Upper lobe of left lung (tissue), 6 donors: ENCODE data around the gene ABCC4. TPM values are rescaled to one million over a fixed set of nuclear protein-coding genes. Genes with fewer than 3 reads are reported as not detected.

ENCODE experiments used
- ATAC-seq, 2 donors: fragments of 200-7000 bp; cut with Tn5 transposase; one replicate each; pipeline ENCODE4 v1.9.1; 2022; ENCODE audit warnings: mild to moderate bottlenecking in 2 of 2, moderate library complexity in 2 of 2; ENCODE audit not compliant: low FRiP score in 2 of 2
- DNase-seq, 2 donors: peaks; one replicate each; pipeline ENCODE4 v3.0.0-alpha.2; 2019 to 2020
- H3K27ac ChIP-seq, 4 donors: fragments of 200-600 bp; sonication (generic); one replicate each; pipeline ENCODE4 v1.5.1; 2016 to 2019
- H3K27me3 ChIP-seq, 4 donors: fragments of 200-600 bp; sonication (generic); one replicate each; pipeline ENCODE4 v1.5.1; 2017 to 2019
- H3K36me3 ChIP-seq, 4 donors: fragments of 200-600 bp; sonication (generic); one replicate each; pipeline ENCODE4 v1.5.1; 2016 to 2019
- H3K4me1 ChIP-seq, 4 donors: fragments of 200-600 bp; sonication (generic); one replicate each; pipeline ENCODE4 v1.5.1; 2018 to 2019
- H3K4me3 ChIP-seq, 4 donors: fragments of 200-600 bp; sonication (generic); one replicate each; pipeline ENCODE4 v1.5.1; 2017 to 2019; ENCODE audit warnings: mild to moderate bottlenecking in 2 of 4, moderate library complexity in 1 of 4
- H3K9me3 ChIP-seq, 4 donors: fragments of 200-600 bp; sonication (generic); one replicate each; pipeline ENCODE4 v1.5.1; 2018 to 2019
- EP300 ChIP-seq, 4 donors: sonication (generic); formaldehyde crosslinking; IDR thresholded peaks; one replicate each; pipeline ENCODE4 v1.5.1; 2017; ENCODE audit warnings: antibody characterized with exemption in 4 of 4, control low read depth in 2 of 4
- POLR2A ChIP-seq, 4 donors: fragments of 450-650 bp; IDR thresholded peaks; one replicate each; pipeline ENCODE4 v1.5.1; 2016 to 2017; ENCODE audit warnings: antibody characterized with exemption in 4 of 4, mild to moderate bottlenecking in 2 of 4
- POLR2AphosphoS5 ChIP-seq, 2 donors: sonication (generic); formaldehyde crosslinking; IDR thresholded peaks; one replicate each; pipeline ENCODE4 v1.5.1; 2017; ENCODE audit warnings: antibody characterized with exemption in 2 of 2
- WGBS, 2 donors: methylation state at CpG; one replicate each; pipeline ENCODE4 v1.1.5; 2017 to 2018; 5-methylcytosine and 5-hydroxymethylcytosine counted together
- total RNA-seq, 6 donors: library from RNA; depleted of rRNA in 4 of 6; stranded (reverse); fragments of >200 nt in 4 of 6; gene quantifications; one replicate each; pipeline versions ENCODE4 v1.1.0 to v1.2.1, GENCODE V29; 2016 to 2021
- TF ChIP-seq, protein P1 (sequence below), 6 experiments: fragments of 450-650 bp in 4 of 6; fragments of 200-600 bp in 2 of 6; sonication (generic) in 2 of 6; IDR thresholded peaks; one replicate each; pipeline ENCODE4 v1.5.1; 2016 to 2019; ENCODE audit warnings: antibody characterized with exemption in 6 of 6
- donor health status: DM: no; HTN: no; CAD: no; lungs with moderate emphysema.
- donor health status: DM: no; HTN: yes; CAD: no; lungs with severe emphysema.

The ABCC4 gene
- total RNA-seq, 6 donors from 2014 or later, result 17.0 to 78.6 (median 31.9) TPM

DNA sequence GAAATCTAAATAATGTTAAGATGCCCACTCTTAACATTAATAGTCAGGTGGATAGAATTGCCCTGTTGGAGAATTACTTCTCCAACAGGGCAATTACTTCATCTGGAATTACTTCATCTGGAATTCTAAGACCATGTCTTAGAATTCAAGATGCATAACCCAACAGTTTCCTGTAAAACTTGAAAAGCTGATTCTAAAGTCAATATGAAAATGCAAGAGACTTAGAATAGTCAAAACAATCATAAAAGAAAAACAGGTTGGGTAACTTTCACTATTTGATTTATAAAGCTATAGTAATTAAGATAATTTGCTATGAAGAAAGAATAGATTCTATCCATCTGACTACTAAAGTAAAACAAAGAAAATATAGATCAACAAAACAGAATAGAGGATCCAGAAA is 75.2 kb downstream of the ABCC4 start:
- H3K4me1 ChIP-seq, result peaks cover 0 to 20% (median 6%) of the 10 kb centered on the region in 4 donors
- no peak for ATAC-seq
- H3K9me3 ChIP-seq, result no peaks in the 10 kb centered on the region
- H3K27ac ChIP-seq, result peak overlapping the region in 1 of 4 donors; percentile 2
- H3K4me3 ChIP-seq, result no peak overlapping the region
- no peaks in the 10 kb centered on the region for H3K36me3 ChIP-seq
- DNase-seq, result no peak
- TF ChIP-seq EP300 (IDR thresholded peaks at IDR 0.05) (no peak), POLR2A (IDR thresholded peaks at IDR 0.05) (no peak), POLR2AphosphoS5 (IDR thresholded peaks at IDR 0.05) (no peak)
- TF ChIP-seq, protein P1, sequence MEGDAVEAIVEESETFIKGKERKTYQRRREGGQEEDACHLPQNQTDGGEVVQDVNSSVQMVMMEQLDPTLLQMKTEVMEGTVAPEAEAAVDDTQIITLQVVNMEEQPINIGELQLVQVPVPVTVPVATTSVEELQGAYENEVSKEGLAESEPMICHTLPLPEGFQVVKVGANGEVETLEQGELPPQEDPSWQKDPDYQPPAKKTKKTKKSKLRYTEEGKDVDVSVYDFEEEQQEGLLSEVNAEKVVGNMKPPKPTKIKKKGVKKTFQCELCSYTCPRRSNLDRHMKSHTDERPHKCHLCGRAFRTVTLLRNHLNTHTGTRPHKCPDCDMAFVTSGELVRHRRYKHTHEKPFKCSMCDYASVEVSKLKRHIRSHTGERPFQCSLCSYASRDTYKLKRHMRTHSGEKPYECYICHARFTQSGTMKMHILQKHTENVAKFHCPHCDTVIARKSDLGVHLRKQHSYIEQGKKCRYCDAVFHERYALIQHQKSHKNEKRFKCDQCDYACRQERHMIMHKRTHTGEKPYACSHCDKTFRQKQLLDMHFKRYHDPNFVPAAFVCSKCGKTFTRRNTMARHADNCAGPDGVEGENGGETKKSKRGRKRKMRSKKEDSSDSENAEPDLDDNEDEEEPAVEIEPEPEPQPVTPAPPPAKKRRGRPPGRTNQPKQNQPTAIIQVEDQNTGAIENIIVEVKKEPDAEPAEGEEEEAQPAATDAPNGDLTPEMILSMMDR (IDR thresholded peaks at IDR 0.05), result no peak
- H3K27me3 ChIP-seq, result no peaks in the 10 kb centered on the region

DNA sequence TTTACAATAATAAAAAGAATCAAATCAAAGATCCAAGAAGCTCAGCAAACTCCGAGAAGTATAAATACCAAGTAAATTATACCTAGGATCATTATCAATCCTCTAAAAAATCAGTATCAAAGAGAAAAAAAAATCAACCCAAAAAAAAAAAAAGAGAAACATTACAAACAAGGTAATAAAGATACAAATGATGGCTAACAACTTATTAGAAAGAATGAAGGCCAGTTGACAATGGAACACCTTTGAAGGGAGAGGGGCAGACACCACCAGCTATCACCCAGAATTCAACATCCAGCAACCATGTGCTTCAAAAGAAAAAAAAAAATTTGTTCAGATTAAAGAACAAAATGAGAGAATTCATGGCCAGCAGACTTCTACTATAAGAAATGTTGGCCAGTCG is 77.2 kb downstream of the ABCC4 start:
- TF ChIP-seq POLR2A (IDR thresholded peaks at IDR 0.05), result no peak
- TF ChIP-seq EP300 (IDR thresholded peaks at IDR 0.05), result no peak
- TF ChIP-seq, protein P1 (IDR thresholded peaks at IDR 0.05), result no peak
- TF ChIP-seq POLR2AphosphoS5 (IDR thresholded peaks at IDR 0.05), result no peak
- DNase-seq (no peak), ATAC-seq (no peak)
- Histone ChIP-seq H3K4me3 (no peak overlapping the region), H3K4me1 (peaks cover 0 to 20% (median 6%) of the 10 kb centered on the region in 4 donors), H3K36me3 (no peaks in the 10 kb centered on the region), H3K27me3 (no peaks in the 10 kb centered on the region), H3K27ac (no peak overlapping the region), H3K9me3 (no peaks in the 10 kb centered on the region)
- WGBS, 2 donors, result 97 to 99% methylated on average over 2 of the region's 2 CpGs

DNA sequence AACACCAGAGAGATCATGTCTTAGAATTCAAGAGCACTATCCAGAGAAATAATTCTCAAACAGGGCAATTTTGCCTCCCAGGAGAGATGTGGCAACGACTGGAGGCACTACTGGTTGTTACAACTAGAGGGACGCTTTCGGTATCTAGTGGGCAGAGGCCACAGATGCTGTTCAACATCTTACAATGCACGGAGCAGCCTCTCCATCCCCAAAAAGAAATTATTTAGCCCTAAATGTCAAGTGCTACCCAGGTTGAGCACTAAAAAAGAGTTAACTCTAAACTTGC is 78.6 kb downstream of the ABCC4 start:
- no peaks in the 10 kb centered on the region for H3K27me3 ChIP-seq
- H3K4me1 ChIP-seq, result peaks cover 0 to 20% (median 6%) of the 10 kb centered on the region in 4 donors
- no peaks in the 10 kb centered on the region for H3K36me3 ChIP-seq
- no peak for TF ChIP-seq EP300 (IDR thresholded peaks at IDR 0.05)
- no peak for TF ChIP-seq POLR2AphosphoS5 (IDR thresholded peaks at IDR 0.05)
- TF ChIP-seq, protein P1 (IDR thresholded peaks at IDR 0.05), result no peak
- no peak for TF ChIP-seq POLR2A (IDR thresholded peaks at IDR 0.05)
- 89 to 92% methylated on average over 4 of the region's 4 CpGs for WGBS, 2 donors
- no peak for ATAC-seq
- no peaks in the 10 kb centered on the region for H3K9me3 ChIP-seq
- no peak overlapping the region for H3K27ac ChIP-seq
- no peak for DNase-seq
- H3K4me3 ChIP-seq, result no peak overlapping the region

DNA sequence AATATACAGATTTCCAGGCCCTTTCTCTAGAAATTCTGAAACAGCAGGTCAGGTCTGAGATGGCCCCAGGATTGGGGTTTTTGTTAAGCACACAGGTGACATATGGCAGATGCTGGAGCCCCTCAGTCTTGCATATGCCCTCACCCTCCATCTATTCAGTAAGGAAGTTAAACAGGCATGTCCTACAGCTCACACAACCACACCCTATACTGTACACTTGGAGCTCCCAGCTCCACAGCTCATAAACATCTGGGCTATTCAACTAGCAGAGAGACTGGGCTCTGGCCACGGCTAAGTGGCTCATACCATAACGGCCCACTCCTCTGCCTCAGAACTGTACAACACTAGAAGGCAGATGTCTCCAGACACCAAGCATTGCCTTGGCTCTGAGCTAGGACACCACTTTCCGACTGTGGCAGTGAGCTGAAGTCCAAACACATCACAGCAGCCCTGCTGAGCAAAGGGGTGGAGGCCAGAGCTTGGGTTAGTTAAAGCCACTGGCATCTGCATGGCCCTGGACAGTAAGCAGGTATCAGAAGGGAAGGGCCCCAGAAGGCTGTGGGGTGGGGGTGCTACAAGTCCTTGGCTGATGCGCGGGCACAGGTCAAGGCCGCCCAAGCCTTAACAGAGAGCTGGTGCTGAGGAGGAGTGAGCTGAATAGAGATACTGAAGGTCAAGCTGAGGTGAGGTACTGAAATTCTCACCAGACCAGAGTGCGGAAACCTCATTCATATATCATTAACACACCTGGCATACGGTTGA is 79.1 kb downstream of the ABCC4 start:
- WGBS, 2 donors, result 75 to 89% methylated on average over 7 to 8 of the region's 8 CpGs
- no peak overlapping the region for H3K27ac ChIP-seq
- no peaks in the 10 kb centered on the region for H3K9me3 ChIP-seq
- H3K4me1 ChIP-seq, result peaks cover 0 to 18% (median 4%) of the 10 kb centered on the region in 4 donors
- DNase-seq (peak in 1 of 2 donors; percentile 10), ATAC-seq (no peak)
- H3K36me3 ChIP-seq, result no peaks in the 10 kb centered on the region
- no peak overlapping the region for H3K4me3 ChIP-seq
- no peak for TF ChIP-seq EP300 (IDR thresholded peaks at IDR 0.05)
- TF ChIP-seq, protein P1 (IDR thresholded peaks at IDR 0.05), result no peak
- H3K27me3 ChIP-seq, result no peaks in the 10 kb centered on the region

DNA sequence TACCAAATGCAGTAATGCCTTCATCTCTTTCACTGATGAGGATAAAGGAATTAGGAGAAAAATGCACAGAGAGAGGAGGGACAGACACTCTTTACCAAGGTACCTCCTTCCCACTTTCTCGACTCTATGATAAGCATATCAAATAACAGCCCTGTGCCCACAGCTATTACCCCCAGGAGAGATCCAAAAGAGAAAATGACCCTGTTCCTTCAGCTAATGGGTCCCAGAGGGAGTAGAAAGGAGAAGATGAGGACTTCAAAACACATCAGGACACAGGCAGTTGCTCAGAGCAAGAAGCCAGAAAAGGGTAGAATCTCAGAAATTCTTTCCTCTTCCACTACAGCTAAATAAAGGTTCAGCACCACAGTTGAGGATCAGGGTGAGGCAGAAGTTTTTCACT is 80.6 kb downstream of the ABCC4 start:
- no peak for ATAC-seq
- TF ChIP-seq EP300 (IDR thresholded peaks at IDR 0.05), result no peak
- no peak for TF ChIP-seq POLR2A (IDR thresholded peaks at IDR 0.05)
- no peak for TF ChIP-seq POLR2AphosphoS5 (IDR thresholded peaks at IDR 0.05)
- TF ChIP-seq, protein P1 (IDR thresholded peaks at IDR 0.05), result no peak
- no peak overlapping the region for H3K27ac ChIP-seq
- H3K27me3 ChIP-seq, result no peaks in the 10 kb centered on the region
- no peaks in the 10 kb centered on the region for H3K9me3 ChIP-seq
- H3K4me1 ChIP-seq, result peaks cover 0 to 2% (median 0%) of the 10 kb centered on the region in 4 donors
- no peak for DNase-seq
- H3K4me3 ChIP-seq, result no peak overlapping the region
- 80 to 88% methylated on average over 1 of the region's 1 CpG for WGBS, 2 donors
- H3K36me3 ChIP-seq, result no peaks in the 10 kb centered on the region
